Measurements from ENCODE around the gene GLDC. TPM values are rescaled to one million over a fixed set of nuclear protein-coding genes. Genes with fewer than 3 reads are reported as not detected.

The GLDC gene
- total and polyA plus RNA-seq, 12 donors = 0.03 TPM; not detected in 11

DNA sequence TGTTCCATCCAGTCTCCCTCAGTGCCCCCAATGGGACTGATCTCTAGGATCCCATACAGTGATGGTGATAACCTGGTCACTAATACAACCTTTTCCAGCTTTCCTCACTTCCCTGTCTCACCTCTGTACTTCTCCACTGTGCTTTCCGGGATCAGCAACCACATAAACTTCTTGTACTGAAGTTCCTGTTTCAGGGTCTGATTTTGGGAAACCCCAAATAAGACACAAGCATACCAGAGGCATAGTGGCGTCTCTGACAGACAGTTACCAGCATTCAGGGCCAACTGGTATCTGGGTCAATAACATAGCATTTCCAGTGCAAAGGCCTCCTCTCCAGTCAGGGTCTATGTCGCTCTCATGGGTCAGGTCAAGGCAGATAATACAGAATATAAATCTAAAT lies 64.3 kb downstream of the GLDC start:
- intact Hi-C loops (cut with DNase I) = loop anchor here in 7 of 10 donors (10.0 kb wide), 2 partner anchors 84 to 154 kb away; no protein-coding TSS in a partner anchor
- Histone ChIP-seq H3K27me3 (peaks cover 0 to 12% (median 8%) of the 10 kb centered on the region in 7 donors), H3K36me3 (no peaks in the 10 kb centered on the region), H3K9me3 (no peaks in the 10 kb centered on the region), H3K4me3 (no peak overlapping the region), H3K4me1 (peaks cover 0 to 4% (median 0%) of the 10 kb centered on the region in 9 donors), H3K27ac (no peak overlapping the region)
- no peak for DNase-seq
- no peak for ATAC-seq
- WGBS, 2 donors = 86 to 88% methylated on average over 3 of the region's 3 CpGs
- TF ChIP-seq, protein P1, sequence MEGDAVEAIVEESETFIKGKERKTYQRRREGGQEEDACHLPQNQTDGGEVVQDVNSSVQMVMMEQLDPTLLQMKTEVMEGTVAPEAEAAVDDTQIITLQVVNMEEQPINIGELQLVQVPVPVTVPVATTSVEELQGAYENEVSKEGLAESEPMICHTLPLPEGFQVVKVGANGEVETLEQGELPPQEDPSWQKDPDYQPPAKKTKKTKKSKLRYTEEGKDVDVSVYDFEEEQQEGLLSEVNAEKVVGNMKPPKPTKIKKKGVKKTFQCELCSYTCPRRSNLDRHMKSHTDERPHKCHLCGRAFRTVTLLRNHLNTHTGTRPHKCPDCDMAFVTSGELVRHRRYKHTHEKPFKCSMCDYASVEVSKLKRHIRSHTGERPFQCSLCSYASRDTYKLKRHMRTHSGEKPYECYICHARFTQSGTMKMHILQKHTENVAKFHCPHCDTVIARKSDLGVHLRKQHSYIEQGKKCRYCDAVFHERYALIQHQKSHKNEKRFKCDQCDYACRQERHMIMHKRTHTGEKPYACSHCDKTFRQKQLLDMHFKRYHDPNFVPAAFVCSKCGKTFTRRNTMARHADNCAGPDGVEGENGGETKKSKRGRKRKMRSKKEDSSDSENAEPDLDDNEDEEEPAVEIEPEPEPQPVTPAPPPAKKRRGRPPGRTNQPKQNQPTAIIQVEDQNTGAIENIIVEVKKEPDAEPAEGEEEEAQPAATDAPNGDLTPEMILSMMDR (IDR thresholded peaks at IDR 0.05) = no peak

DNA sequence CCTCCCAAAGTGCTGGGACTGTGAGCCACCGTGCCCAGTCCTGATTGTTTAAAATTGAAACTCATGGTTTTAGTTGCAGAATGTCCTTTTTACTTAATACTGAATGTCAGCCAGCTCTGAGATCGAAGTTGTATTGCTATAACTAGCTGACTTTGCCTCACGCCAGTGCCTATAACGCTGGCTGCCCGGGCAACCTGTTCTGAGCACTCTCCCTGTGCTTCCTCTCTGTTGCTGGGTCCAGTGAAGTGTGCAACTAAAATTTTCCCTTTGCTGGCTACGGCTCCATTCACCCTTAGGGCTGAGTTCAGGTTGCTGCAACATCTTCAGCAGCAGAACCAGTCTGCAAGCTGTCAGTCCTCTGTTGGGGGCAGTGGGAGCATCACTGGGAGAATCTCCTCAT lies 65.9 kb downstream of the GLDC start:
- intact Hi-C loops (cut with DNase I) = loop anchor here in 7 of 10 donors (10.0 kb wide), 2 partner anchors 85 to 155 kb away; no protein-coding TSS in a partner anchor
- H3K36me3 ChIP-seq = no peaks in the 10 kb centered on the region
- H3K4me1 ChIP-seq = peaks cover 0 to 4% (median 0%) of the 10 kb centered on the region in 9 donors
- TF ChIP-seq, protein P1 (IDR thresholded peaks at IDR 0.05) = no peak
- H3K27me3 ChIP-seq = peaks cover 0 to 16% (median 8%) of the 10 kb centered on the region in 7 donors
- no peak overlapping the region for H3K4me3 ChIP-seq
- DNase-seq (no peak), ATAC-seq (no peak)
- 85 to 87% methylated on average over 6 of the region's 6 CpGs for WGBS, 2 donors
- no peak overlapping the region for H3K27ac ChIP-seq
- no peaks in the 10 kb centered on the region for H3K9me3 ChIP-seq

DNA sequence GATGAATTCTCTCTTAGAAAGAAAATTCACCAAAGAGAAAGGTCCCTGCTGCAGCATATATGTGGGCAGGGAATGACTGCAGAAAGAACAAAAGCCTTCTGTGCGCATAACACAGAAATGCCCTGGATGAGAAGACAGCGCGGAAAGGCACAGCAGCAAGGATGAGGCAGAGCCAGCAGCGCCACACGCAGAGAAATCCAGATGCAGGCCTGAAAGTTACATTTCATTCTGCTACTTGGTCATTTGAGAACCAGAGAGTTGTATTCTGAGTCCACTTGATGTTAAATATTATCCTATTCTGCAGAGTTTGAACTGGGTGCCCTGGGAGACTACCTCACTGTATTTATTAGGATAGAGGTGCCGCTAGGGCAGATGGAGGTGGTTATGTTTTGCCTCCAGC lies 68.5 kb downstream of the GLDC start:
- H3K36me3 ChIP-seq = no peaks in the 10 kb centered on the region
- no peaks in the 10 kb centered on the region for H3K4me1 ChIP-seq
- DNase-seq = no peak
- ATAC-seq = no peak
- H3K4me3 ChIP-seq = no peak overlapping the region
- H3K9me3 ChIP-seq = no peaks in the 10 kb centered on the region
- intact Hi-C loops (cut with DNase I) = no loop called here
- WGBS, 2 donors = 89 to 91% methylated on average over 6 of the region's 6 CpGs
- no peak overlapping the region for H3K27ac ChIP-seq
- TF ChIP-seq, protein P1 (IDR thresholded peaks at IDR 0.05) = no peak
- H3K27me3 ChIP-seq = peaks cover 0 to 26% (median 20%) of the 10 kb centered on the region in 7 donors

DNA sequence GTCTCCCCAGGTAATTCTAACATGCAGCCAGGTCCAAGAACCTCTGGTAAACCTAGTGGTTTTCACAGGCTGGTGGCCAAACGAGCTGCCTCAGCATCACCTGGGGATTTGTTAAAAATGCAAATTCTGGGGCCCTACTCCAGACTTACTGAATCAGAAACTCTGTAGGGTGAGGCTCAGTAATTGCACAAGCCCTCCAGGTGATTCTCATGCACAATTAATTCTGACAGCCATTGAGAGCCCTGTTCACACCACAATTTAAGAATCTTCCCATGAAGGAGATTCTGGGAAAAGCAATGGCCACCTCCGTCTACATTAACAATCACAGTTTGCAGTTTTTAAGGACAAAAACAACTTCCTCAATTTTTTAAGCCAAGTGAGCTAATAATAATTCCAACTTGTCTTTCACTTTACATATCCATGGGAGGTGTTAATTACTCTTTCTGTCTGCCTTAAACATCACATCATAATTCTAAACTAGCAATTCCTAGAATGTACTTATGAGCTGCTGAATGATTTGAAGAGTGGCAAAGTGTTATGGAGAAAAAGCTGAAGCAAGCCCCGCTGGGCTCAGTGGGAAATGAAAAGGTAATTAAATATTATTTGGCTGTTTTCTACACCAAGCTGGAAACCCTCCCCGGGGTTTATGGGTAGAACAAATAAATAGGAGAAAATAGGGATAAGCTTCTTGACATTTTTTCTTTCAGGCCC lies 70.0 kb downstream of the GLDC start:
- TF ChIP-seq, protein P1 (IDR thresholded peaks at IDR 0.05) = no peak
- intact Hi-C loops (cut with DNase I) = no loop called here
- 54 to 60% methylated on average over 4 of the region's 4 CpGs for WGBS, 2 donors

More for the DNA sequence above, 70.0 kb downstream of the GLDC start:
- Histone ChIP-seq H3K27ac (no peak overlapping the region), H3K27me3 (peaks cover 0 to 40% (median 25%) of the 10 kb centered on the region in 7 donors), H3K9me3 (no peaks in the 10 kb centered on the region), H3K36me3 (no peaks in the 10 kb centered on the region), H3K4me3 (no peak overlapping the region), H3K4me1 (no peaks in the 10 kb centered on the region)
- no peak for DNase-seq
- no peak for ATAC-seq
